ENCODE results near the gene RNASEH2C.
"Not testable (repeated sequence)": the region's sequence is repeated elsewhere in the genome, so short reads cannot be mapped to it uniquely, and the experiment has no call there.

Gene RNASEH2C

DNA sequence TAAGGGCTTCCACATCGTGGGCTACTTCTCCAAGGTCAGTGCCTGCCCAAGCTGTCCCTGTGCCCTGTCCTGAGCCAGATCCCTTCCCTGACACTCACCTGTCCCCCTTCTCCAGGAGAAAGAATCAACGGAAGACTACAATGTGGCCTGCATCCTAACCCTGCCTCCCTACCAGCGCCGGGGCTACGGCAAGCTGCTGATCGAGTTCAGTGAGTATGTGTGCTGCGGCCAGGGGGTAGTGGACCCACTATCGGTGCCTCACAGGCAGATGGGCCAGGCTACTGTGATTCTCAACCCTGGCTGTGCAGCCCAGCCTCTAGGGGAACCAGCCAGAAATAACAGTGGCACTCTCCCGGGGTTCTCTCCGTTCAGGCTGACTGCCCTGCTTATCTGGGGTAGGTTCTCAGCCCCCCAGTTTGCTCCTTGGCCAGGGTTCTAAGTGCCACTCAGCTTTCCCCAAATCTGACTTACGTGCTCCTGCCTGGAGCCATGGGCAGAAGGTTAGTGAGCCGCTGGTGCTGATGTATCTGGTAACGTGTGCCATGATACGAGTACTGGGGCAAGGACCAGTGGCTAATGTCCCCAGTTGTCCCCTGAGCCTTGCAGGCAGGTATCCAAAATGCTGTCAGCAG, 3.7 kb downstream of the RNASEH2C start:
- DNase-seq, result no peak

DNA sequence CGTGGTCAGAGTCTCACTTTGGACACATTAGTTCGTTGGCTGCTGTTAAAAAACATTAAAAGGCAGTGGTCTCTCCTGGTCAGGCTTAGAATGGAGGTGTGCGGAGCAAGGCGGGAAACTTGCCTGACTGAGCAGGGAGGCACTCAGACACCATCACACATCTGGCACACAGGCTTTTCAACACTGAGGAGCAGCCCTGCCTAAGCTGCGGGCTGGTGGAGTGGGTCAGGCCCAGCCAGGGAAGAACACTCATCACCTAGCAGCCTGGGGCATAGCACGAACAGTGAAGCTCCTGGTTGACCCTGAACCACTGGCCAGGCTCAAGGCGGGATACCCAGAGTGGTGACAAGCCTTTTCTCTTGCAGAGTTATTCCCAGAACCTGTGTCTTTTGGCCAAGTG, 4.3 kb downstream of the RNASEH2C start:
- DNase-seq, result peak; percentile 55

GRCh38 chr11:65714433-65714832, 6.2 kb downstream of the RNASEH2C start:
- DNase-seq, result peak; percentile 51

- DNase-seq, result no peak
These were observed 7.2 kb downstream of the RNASEH2C start for GRCh38 chr11:65713212-65713969.

- no peak for DNase-seq
These were observed 7.9 kb downstream of the RNASEH2C start for GRCh38 chr11:65712633-65713076.

DNA sequence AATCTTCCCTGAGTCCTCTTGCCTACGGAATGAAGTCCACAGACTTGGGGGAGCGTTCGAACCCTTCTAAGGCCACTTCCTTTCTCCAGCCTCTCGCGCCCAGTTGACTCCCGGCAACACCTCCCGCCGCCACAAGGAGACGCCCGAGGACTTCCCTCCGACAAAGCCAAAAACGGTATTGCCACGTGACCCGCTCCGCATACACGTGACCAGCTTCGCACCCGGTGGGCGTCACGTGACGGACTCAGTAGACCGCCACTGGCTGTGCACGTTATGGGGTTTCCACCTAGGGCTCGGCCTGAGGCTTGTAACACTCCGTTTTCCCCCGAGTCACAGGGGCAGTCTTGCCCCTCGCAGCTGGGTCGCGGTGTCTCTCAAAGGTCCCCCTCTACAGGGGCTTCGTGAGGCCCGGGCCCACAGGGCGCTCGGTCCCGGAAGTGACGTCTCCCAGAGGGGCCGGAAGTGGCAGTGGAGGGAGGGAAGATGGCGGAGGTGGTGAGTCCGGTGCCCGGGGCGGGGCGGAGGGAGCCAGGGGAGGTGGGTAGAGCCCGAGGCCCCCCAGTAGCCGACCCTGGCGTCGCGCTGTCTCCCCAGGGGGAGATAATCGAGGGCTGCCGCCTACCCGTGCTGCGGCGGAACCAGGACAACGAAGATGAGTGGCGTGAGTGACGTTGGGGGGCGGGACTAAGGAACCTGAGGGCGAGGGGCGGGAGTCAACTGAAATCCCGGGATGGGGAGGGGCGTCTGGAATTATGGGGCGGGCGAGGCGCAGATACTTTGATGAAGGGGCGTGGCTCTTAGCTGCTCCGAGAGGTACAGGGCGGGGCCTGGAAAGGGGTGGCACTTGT, 8.6 kb downstream of the RNASEH2C start, which contains the start of gene KAT5:
TSS of gene KAT5 (plus strand) at position 468 of the 848 bp plus-strand sequence. CDS start at position 484, 16 bp downstream.
- peak; percentile 99 for DNase-seq

GRCh38 chr11:65710421-65710820, 10.2 kb downstream of the RNASEH2C start:
- DNase-seq, result no peak

DNA sequence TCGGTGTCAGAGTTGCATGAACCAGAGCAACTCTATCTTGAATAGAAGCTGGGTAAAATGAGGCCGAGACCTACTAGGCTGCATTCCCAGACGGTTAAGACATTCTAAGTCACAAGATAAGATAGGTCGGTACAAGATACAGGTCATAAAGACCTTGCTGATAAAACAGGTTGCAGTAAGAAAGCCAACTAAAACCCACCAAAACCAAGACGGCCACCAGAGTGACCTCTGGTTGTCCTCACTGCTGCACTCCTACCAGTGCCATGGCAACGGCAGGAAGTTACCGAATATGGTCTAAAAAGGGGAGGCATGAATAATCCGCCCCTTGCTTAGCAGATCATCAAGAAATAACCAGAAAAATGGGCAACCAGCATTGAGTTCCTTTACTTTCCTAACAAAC, 10.9 kb downstream of the RNASEH2C start:
- DNase-seq, result no peak

DNA sequence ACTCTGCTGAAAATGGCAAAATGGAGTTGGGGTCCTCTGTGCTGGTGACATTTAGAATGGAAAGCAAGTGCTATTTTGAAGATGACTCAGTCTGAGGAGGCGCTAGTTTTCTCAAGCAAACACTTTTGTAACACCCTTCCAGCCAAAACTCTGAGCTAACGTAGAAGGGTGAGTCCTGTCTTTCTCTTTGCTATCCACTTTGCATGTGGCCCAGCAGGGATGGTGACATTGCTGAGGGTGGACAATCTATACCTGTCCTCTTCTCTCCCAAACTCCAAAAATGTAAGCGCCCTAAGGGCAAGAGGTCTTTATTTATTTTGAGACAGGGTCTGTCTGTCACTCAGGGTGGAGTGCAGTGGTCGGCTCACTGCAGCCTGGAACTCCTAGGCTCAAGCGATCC, 12.1 kb downstream of the RNASEH2C start:
- no peak for DNase-seq

DNA sequence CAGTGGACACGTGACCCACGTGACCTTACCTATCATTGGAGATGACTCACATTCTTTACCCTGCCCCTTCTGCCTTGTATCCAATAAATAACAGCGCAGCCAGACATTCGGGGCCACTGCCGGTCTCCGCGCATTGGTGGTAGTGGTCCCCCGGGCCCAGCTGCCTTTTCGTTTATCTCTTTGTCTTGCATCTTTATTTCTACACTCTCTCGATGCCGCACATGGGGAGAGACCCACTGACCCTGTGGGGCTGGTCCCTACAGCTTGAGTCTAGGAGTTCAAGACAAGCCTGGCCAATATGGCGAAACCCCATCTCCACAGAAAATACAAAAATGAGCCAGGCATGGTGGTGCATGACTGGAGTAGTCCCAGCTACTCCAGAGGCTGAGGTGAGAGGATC, 13.6 kb downstream of the RNASEH2C start:
- not testable (repeated sequence) for DNase-seq

DNA sequence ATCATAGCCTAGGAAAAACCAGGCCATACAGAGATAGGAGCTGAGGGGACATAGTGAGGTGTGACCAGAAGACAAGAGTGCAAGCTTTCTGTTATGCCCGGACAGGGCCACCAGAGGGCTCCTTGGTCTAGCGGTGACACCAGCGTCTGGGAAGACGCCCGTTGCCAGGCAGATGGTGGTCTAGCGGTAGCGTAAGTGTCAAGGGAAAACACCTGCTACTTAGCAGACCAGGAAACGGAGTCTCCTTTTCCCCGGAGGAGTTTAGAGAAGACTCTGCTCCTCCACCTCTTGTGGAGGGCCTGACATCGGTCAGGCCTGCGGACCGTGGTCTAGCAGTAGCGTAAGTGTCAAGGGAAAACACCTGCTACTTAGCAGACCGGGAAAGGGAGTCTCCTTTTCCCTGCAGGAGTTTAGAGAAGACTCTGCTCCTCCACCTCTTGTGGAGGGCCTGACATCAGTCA, 14.3 kb downstream of the RNASEH2C start:
- peak; percentile 87 for DNase-seq

GRCh38 chr11:65703846-65704245, 16.8 kb downstream of the RNASEH2C start:
- no peak for DNase-seq

- DNase-seq, result no peak
These were observed 18.9 kb downstream of the RNASEH2C start for GRCh38 chr11:65701686-65702085.

DNA sequence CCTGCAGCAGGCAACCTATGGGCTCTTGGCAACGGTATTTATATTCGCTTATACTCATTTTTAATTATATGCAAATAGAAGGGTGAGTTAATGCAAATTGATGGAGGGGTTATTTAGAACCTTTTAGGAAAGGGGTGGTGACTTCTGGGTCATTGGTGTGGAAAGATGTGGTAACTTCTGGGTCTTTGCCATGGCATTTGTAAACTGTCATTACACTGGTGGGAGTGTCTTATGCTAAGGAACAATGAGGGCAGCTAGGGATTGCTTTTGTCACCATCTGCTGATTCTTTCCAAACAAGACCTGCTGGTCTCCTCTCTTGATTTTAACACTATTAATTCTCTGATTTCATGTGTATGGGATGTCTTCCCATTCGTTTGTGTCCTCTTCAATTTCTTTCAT, 20.2 kb downstream of the RNASEH2C start:
- DNase-seq, result no peak

GRCh38 chr11:65699306-65699705, 21.3 kb downstream of the RNASEH2C start:
- DNase-seq, result no peak

GRCh38 chr11:65698205-65698604, 22.4 kb downstream of the RNASEH2C start:
- DNase-seq, result no peak

DNA sequence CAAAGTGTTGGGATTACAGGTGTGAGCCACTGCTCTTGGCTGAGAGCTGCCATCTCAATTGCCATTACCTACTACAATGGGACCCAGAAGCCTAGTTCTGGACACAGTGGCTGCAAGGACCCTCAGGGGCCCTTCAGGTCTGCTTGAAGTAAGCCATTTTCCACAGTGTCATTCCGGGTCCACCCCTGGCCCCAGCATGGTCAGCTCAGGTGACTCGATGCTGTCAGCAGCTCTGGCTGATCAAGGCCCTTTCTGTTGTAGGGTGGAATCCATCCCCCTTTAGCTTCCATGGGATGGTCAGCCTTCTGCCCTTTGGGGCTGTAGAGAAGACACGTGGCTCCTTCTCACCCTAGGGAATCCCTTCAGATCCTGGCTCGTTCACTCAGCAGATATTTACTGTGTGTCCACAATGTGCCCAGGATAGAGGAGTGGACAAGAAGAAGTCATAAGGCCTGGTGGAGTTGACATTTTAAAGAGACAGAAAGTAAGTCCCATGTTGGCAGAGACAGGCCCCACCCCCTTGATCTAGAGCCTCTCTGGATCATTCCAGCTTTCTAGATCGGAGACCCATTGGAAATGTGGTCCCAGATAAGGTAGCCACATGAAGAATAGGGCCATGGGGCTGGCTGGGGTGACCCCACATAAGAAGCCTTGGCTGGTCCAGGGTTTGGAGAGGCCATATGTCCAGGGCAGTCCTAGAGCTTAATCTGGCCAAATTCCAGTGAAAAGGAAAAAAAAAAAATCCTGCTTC, 23.6 kb downstream of the RNASEH2C start:
- DNase-seq, result no peak

GRCh38 chr11:65695459-65696241, 24.9 kb downstream of the RNASEH2C start:
- no peak for DNase-seq

DNA sequence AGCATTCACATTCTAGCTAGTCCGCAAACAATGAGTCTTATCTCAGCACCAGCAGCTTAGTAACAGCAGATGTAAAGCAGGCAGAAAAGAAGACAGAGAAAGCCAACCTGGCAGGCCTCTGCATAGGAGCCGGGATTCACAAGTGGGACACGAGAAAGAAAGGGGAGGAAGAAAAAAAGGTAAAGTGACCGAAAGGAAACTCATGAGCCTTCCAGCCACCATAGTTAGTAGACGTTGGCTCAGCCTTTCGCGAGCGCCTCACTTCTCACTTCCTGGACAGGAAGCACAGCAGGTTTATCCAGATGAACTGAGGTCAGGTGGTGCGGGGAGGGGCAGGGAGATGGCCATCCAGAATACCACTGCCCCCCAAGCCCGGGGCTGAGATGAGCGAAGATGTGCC, 28.2 kb downstream of the RNASEH2C start:
- no peak for DNase-seq

DNA sequence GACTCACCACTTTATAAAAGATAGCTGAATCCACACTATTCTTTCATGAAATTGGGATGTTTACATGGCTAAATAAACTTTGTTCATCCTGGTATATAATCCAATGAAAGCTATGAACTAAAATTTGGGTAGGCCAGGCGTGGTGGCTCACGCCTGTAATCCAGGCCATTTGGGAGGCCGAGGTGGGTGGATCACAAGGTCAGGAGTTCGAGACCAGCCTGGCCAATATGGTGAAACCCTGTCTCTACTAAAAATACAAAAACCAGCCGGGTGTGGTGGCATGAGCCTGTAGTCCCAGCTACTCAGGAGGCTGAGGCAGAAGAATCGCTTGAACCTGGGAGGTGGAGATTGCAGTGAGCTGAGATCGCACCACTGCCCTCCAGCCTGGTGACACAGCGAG, 28.8 kb downstream of the RNASEH2C start:
- not testable (repeated sequence) for DNase-seq

DNA sequence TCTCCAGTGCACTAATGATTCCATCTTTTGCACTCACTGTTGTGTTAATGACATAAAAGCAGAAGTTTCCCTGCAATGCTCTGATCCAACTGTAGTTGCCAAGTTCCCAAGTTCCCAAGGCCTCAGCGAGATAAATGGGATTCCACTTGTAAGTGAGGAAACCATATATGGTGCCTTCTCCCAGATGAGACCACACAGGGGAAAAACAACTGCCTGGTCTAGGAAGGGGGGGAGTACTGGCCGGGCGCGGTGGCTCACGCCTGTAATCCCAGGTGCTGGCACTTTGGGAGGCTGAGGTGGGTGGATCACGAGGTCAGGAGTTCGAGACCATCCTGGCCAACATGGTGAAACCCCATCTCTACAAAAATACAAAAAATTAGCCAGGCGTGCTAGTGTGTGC, 34.6 kb downstream of the RNASEH2C start:
- no peak for DNase-seq

DNA sequence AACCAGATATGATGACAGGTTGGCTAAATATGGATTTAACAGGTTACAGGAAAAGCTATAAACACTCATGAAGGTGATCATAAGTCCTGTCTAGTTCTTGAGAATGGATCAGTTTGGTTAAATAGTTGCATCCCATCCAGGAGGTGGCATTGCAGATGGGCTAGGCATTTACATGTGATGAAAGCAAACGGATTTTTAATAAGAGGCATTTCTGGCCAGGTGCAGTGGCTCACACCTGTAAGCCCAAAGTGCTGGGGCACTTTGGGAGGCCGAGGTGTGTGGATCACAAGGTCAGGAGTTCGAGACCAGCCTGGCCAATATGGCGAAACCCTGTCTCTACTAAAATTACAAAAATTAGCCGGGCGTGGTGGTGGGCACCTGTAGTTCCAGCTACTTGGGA, 37.1 kb downstream of the RNASEH2C start:
- not testable (repeated sequence) for DNase-seq
